ENCODE results near the gene BARHL1. TPM values are rescaled to one million over a fixed set of nuclear protein-coding genes. Genes with fewer than 3 reads are reported as not detected.

Gene BARHL1
- total and polyA plus RNA-seq, 2 experiments from 2014 or later: not detected

GRCh38 chr9:132622159-132622558 lies 39.8 kb downstream of the BARHL1 start (continued):
- TF ChIP-seq ZNF462 (CRISPR knock-in tag; IDR thresholded peaks at IDR 0.05) (no peak), POLR2AphosphoS5 (IDR thresholded peaks at IDR 0.05; ENCODE audit: low read depth) (no peak), NANOG (IDR thresholded peaks at IDR 0.05; ENCODE audit: borderline replicate concordance) (no peak), ZNF114 (CRISPR knock-in tag; IDR thresholded peaks at IDR 0.05) (no peak), CREB1 (CRISPR knock-in tag; IDR thresholded peaks at IDR 0.05; ENCODE audit: low read depth) (no peak), EZH2 (IDR thresholded peaks at IDR 0.05; ENCODE audit: low read depth, unreplicated experiment) (no peak), STAT1 (IDR thresholded peaks at IDR 0.05; ENCODE audit: unreplicated experiment) (no peak), ETS1 (IDR thresholded peaks at IDR 0.05) (no peak), REST (IDR thresholded peaks at IDR 0.05; ENCODE audit: unreplicated experiment) (no peak)
